Measurements from ENCODE around the gene SHBG.
"Not testable (repeated sequence)": the region's sequence is repeated elsewhere in the genome, so short reads cannot be mapped to it uniquely, and the experiment has no call there.

The SHBG gene, protein sequence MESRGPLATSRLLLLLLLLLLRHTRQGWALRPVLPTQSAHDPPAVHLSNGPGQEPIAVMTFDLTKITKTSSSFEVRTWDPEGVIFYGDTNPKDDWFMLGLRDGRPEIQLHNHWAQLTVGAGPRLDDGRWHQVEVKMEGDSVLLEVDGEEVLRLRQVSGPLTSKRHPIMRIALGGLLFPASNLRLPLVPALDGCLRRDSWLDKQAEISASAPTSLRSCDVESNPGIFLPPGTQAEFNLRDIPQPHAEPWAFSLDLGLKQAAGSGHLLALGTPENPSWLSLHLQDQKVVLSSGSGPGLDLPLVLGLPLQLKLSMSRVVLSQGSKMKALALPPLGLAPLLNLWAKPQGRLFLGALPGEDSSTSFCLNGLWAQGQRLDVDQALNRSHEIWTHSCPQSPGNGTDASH

GRCh38 chr17:7629939-7630571, at the start of gene SHBG:
SHBG (plus strand) TSS chr17:7630135; CDS start chr17:7630173, 38 bp downstream.
- no peak for DNase-seq

GRCh38 chr17:7580604-7581575, 49.0 kb upstream of the SHBG start:
- DNase-seq: no peak

DNA sequence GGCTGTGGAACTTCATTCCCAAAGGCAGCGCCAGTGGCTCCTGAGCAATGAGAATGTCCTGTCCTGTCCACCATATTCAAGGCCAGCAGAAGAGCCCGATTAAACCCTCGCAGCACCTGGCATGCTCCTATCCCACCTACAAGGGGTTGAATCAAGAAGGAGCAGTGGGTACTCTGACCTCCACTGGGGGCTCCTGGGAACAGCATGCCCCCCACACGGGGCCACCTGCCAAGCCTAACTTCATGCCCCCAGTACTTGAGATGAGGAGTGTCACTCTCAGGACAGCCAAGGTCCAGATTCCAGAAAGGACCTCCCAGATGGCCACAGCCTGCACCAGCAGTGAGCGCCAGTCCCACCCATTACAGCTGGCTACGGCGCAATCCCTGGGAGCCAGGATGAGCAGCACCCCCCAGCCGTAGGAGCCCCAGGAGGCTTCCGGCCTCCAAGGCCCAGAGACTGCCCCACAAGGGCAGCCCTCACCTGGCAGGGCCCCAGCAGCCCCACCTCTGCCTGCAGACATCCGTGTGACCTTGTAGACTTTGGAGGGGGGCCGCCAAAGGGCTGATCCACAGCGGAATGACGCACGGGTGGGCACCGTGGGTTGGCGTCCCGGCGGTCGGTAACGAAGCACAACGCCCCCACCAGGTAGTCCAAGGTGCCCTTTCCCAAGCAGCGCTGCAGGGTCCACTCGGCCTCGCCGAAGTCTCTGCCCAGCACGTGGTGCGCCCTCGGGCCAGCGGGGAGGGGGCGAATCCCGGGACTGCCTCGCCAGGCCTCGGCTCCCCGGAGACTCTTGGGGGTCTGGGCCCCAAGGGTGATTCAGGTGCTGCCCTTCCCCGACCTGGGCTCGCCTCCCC, 47.3 kb upstream of the SHBG start:
- no peak for DNase-seq

DNA sequence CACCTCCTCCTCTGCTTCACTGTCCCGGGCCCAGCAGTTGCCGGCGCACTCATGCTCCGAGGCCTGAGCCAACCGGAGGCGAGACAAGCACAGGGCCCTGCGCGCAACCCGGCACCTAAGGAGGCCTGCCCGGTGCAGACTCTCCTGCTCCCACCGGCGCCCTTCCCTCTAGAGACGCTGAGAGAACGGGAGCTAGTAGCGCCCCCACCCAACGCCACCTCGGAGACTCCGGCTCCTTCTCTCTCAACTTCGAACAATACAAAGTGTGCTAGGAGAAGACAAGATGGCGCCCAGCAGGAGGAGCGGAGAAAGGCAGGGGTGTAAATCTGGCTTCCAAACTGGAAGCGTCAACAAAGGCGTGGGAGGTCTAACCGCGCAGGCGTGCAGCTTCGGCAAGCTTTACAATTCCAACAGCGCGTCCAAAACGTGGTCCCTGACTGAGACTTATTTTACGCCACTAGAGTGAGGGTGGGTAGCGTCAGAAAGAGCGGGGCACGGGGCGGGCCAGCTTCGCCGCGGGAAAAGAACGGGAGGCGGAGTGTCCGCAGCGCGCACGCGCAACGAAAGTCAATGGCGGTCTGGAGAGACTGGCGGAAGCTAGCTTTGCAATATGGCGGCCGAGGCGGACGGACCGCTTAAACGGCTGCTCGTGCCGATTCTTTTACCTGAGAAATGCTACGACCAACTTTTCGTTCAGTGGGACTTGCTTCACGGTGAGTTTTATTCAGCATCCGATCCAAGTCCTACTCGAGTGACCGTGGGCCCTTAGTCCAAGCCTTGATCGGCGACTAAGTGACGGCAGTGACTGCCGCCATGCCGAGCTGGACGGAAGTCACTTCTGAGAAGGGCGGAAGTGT, 46.5 kb upstream of the SHBG start, which contains the start of gene MPDU1:
Gene MPDU1, plus strand, starts transcription at position 600 of the 857 bp plus-strand sequence. Its CDS starts 11 bp downstream, at position 611.
- peak; percentile 99 for DNase-seq

DNA sequence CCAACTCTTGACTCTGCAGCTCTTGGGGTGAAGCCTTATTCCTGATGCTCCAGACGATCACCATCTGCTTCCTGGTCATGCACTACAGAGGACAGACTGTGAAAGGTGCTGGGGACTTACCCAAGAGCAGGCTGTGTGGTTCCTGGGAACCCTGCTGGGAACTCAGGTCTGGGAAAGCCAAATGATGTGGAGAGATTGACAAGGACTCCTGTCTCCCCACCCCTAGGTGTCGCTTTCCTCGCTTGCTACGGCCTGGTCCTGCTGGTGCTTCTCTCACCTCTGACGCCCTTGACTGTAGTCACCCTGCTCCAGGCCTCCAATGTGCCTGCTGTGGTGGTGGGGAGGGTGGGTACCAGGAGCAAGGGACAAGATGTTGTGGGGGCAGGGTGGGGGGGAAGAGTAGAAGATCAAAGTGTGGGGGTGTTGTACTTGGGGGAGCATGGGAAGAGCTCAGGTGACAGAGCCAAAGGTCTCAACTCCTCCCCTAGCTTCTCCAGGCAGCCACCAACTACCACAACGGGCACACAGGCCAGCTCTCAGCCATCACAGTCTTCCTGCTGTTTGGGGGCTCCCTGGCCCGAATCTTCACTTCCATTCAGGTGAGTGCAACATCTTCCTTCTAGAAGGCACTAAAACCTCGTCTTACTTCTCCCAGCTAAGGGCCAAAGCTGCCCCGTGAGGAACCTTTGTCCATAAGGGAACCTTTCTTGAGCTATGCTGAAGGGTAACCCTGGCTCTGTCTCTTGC, 43.1 kb upstream of the SHBG start:
- DNase-seq: peak; percentile 43

- peak; percentile 96 for DNase-seq
These were observed 42.3 kb upstream of the SHBG start for GRCh38 chr17:7587420-7588151.

GRCh38 chr17:7588553-7589203, 41.3 kb upstream of the SHBG start:
- no peak for DNase-seq

- peak; percentile 89 for DNase-seq
These were observed 40.6 kb upstream of the SHBG start for GRCh38 chr17:7589204-7589868.

- DNase-seq: peak; percentile 90
These were observed 39.8 kb upstream of the SHBG start, which contains the start of gene SOX15 for GRCh38 chr17:7589891-7590691. SOX15 (minus strand) TSS chr17:7590094; CDS start chr17:7589676, 418 bp downstream.

GRCh38 chr17:7590743-7591142, 39.2 kb upstream of the SHBG start:
- peak; percentile 76 for DNase-seq

DNA sequence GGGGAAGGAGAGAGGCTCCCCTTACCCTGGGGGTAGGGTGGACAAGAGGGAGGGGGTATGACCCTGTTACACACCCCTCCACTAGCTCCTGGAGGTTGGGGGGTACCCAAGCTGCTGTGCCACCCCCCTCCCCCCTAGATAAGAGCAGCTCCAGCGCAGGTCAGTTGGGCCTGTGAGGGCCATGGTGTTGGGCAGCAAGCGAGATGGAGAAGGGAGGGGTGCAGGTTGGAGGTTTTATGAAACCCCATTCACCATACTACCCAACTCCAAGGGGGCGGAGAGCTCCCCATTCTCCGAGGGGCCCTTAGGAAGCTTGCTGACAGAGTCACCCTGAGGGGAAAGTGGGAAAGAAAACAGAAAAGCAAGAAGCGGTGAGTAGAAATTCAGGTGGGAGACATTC, 38.3 kb upstream of the SHBG start:
- DNase-seq: no peak

- DNase-seq: no peak
These were observed 37.4 kb upstream of the SHBG start for GRCh38 chr17:7592422-7593021.

DNA sequence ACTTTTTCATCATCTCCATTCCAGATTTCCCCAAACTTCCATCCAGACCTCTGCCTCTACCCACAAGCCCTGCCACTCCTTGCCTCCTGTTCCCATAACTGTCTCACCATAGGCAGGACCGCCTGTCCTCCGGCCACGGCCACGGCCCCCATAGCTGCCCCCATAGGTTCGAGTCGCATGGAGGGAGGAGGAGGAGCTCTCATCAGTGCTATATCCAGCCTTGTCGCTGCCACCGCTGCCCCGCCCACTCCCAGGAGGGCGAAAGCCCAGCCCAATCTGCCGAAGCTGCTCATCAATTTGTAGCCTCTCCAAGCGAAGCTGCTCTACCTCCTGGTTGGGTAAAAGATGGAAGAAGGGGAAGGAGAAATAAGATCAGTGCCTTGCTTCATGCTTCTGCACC, 36.6 kb upstream of the SHBG start:
- no peak for DNase-seq

- DNase-seq: not testable (repeated sequence)
These were observed 32.4 kb upstream of the SHBG start for GRCh38 chr17:7597561-7597960.

DNA sequence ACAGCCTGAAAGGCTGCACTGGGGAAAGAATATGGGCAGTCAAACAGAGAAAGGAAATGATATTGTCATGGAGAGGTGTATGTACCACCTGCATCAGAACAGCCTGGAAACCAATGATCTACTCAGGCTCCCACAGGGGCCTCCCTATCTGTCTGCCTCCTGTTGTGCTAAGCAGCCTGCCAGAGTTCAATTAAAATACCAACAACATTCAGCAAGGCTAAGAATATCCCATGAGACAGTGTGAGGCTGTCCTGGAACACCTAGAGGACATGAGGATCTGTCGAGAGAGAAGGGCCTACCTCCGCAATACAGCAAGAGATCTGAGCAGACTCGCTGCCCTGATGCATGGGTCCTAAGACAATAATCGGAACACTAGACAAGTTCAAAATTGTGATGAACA, 23.7 kb upstream of the SHBG start:
- DNase-seq: no peak

- DNase-seq: no peak
These were observed 19.3 kb upstream of the SHBG start for GRCh38 chr17:7610641-7611040.
